Measurements from ENCODE around the gene MLH1.

The MLH1 gene

DNA sequence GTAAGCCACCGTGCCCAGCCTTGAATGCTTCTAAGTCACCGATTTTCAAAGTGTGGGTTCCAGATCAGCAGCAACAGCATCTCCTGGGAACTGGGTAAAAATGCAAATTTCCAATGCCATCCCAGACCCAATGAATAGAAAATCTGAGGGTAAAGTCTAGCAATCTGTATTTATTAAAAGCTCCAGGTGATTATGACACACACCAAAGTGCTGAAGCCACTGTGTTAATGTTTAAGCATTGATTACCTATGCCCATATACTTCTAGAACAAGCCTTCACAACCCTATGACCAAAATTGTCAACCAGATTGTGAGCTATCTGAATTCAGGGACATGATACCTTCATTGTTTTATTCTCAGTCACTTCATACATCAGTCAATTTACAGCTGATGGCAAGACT is 94.6 kb downstream of the MLH1 start:
- no peak for DNase-seq (ENCODE audit: low spot score)
- Histone ChIP-seq H3K27ac (ENCODE audit: poor library complexity, severe bottlenecking) (no peak overlapping the region), H3K4me1 (ENCODE audit: insufficient read depth, poor library complexity, severe bottlenecking) (no peaks in the 10 kb centered on the region), H3K9me3 (ENCODE audit: severe bottlenecking) (no peaks in the 10 kb centered on the region), H3K36me3 (ENCODE audit: low read depth) (peaks cover 55% of the 10 kb centered on the region), H3K27me3 (ENCODE audit: insufficient read depth, poor library complexity, severe bottlenecking) (no peaks in the 10 kb centered on the region), H3K4me3 (ENCODE audit: severe bottlenecking) (no peak overlapping the region)
- TF ChIP-seq, protein P1, sequence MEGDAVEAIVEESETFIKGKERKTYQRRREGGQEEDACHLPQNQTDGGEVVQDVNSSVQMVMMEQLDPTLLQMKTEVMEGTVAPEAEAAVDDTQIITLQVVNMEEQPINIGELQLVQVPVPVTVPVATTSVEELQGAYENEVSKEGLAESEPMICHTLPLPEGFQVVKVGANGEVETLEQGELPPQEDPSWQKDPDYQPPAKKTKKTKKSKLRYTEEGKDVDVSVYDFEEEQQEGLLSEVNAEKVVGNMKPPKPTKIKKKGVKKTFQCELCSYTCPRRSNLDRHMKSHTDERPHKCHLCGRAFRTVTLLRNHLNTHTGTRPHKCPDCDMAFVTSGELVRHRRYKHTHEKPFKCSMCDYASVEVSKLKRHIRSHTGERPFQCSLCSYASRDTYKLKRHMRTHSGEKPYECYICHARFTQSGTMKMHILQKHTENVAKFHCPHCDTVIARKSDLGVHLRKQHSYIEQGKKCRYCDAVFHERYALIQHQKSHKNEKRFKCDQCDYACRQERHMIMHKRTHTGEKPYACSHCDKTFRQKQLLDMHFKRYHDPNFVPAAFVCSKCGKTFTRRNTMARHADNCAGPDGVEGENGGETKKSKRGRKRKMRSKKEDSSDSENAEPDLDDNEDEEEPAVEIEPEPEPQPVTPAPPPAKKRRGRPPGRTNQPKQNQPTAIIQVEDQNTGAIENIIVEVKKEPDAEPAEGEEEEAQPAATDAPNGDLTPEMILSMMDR (IDR thresholded peaks at IDR 0.05; ENCODE audit: poor library complexity, severe bottlenecking): no peak
- ATAC-seq (ENCODE audit: low read depth): no peak

DNA sequence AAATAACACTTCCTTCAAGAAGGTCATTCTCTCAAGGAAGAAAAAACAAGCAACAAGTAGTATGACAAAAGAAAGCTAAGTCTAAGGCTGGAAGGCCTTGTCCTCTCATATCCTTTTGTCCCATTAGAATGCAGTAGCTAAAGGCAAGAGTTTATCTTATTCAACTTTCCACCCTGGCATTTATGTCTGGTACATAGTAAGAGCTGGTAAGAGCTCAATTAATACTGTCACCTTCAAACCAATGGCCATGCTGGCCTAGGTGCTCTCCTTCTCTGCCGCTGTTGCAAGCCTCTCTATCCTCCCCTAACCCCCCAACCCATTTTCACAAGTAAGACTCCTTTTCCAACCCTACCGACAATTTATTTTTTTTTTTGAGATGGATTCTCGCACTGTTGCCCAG is 99.2 kb downstream of the MLH1 start:
- Histone ChIP-seq H3K36me3 (ENCODE audit: low read depth) (peaks cover 64% of the 10 kb centered on the region), H3K4me1 (ENCODE audit: insufficient read depth, poor library complexity, severe bottlenecking) (peaks cover 10% of the 10 kb centered on the region), H3K27me3 (ENCODE audit: insufficient read depth, poor library complexity, severe bottlenecking) (no peaks in the 10 kb centered on the region), H3K27ac (ENCODE audit: poor library complexity, severe bottlenecking) (no peak overlapping the region), H3K9me3 (ENCODE audit: severe bottlenecking) (no peaks in the 10 kb centered on the region), H3K4me3 (ENCODE audit: severe bottlenecking) (no peak overlapping the region)
- DNase-seq (ENCODE audit: low spot score): no peak
- no peak for ATAC-seq (ENCODE audit: low read depth)
- TF ChIP-seq, protein P1 (IDR thresholded peaks at IDR 0.05; ENCODE audit: poor library complexity, severe bottlenecking): no peak

DNA sequence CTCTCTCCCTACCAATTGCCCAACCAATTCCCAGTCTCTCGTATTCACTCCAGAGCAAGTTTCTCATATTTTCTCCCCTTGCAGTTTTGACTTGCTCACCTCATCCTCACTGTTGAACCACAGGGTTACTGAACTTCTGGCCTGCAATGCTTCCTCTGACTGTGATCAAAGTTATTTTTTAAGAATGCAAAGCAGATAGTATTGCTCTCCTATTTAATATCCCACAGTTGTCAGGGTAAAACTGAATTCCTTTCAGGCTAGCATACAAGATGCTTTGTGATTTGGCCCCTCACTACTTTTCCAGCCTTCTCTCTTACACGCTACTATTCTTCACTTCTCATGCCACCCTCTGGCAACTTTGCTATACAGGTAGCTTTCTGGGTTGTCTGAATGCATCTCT is 100.2 kb downstream of the MLH1 start:
- Histone ChIP-seq H3K4me1 (ENCODE audit: insufficient read depth, poor library complexity, severe bottlenecking) (peaks cover 14% of the 10 kb centered on the region), H3K27ac (ENCODE audit: poor library complexity, severe bottlenecking) (no peak overlapping the region), H3K9me3 (ENCODE audit: severe bottlenecking) (no peaks in the 10 kb centered on the region), H3K4me3 (ENCODE audit: severe bottlenecking) (no peak overlapping the region), H3K27me3 (ENCODE audit: insufficient read depth, poor library complexity, severe bottlenecking) (no peaks in the 10 kb centered on the region), H3K36me3 (ENCODE audit: low read depth) (peaks cover 62% of the 10 kb centered on the region)
- DNase-seq (ENCODE audit: low spot score) (no peak), ATAC-seq (ENCODE audit: low read depth) (no peak)
- TF ChIP-seq, protein P1 (IDR thresholded peaks at IDR 0.05; ENCODE audit: poor library complexity, severe bottlenecking): no peak

DNA sequence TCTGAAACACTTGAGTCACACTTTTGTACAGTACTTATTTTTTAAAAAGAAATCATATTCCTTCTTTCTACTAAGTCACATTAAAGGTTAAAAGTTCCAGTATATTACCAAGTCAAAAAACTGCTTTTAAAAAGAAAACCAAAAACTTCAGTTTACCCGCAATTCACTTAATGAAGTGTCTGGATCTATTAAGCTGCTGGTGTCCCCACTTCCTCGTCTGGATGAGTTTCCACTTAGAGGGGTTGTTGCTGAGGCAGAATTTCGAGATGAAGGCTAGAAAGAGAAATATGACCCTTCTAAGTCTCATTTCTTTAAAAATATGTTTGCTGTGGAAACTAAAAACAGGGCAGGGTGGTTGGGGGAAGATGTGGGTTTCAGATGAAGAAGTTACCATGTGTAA is 101.3 kb downstream of the MLH1 start:
- DNase-seq (ENCODE audit: low spot score) (no peak), ATAC-seq (ENCODE audit: low read depth) (no peak)
- TF ChIP-seq, protein P1 (IDR thresholded peaks at IDR 0.05; ENCODE audit: poor library complexity, severe bottlenecking): no peak
- Histone ChIP-seq H3K4me1 (ENCODE audit: insufficient read depth, poor library complexity, severe bottlenecking) (peaks cover 14% of the 10 kb centered on the region), H3K36me3 (ENCODE audit: low read depth) (peaks cover 51% of the 10 kb centered on the region), H3K27ac (ENCODE audit: poor library complexity, severe bottlenecking) (no peak overlapping the region), H3K27me3 (ENCODE audit: insufficient read depth, poor library complexity, severe bottlenecking) (no peaks in the 10 kb centered on the region), H3K9me3 (ENCODE audit: severe bottlenecking) (no peaks in the 10 kb centered on the region), H3K4me3 (ENCODE audit: severe bottlenecking) (no peak overlapping the region)

DNA sequence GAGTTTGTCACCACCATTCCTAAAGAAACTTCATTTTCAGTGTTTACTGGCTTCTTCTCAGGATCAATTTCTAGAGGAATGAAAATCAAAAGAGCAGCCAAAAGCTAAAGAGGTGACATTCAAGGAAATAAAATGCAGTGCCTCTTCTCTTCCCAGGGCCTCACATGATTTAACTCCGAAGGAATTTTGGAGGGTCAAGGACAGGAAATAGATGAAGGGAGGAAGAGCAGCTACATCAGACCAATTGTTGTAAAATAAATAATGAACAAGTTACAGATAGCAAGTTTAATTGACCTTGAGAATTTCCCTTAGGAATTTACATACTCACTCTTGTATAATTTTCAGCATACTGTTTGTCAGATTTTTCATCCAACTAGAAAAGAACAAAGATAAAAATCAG is 103.0 kb downstream of the MLH1 start:
- Histone ChIP-seq H3K9me3 (ENCODE audit: severe bottlenecking) (no peaks in the 10 kb centered on the region), H3K4me1 (ENCODE audit: insufficient read depth, poor library complexity, severe bottlenecking) (peaks cover 14% of the 10 kb centered on the region), H3K4me3 (ENCODE audit: severe bottlenecking) (no peak overlapping the region), H3K36me3 (ENCODE audit: low read depth) (peaks cover 36% of the 10 kb centered on the region), H3K27me3 (ENCODE audit: insufficient read depth, poor library complexity, severe bottlenecking) (no peaks in the 10 kb centered on the region), H3K27ac (ENCODE audit: poor library complexity, severe bottlenecking) (peak overlapping the region; percentile 26)
- peak; percentile 31; the same call in 1 of the 3 replicates for ATAC-seq (ENCODE audit: low read depth)
- DNase-seq (ENCODE audit: low spot score): no peak
- TF ChIP-seq, protein P1 (IDR thresholded peaks at IDR 0.05; ENCODE audit: poor library complexity, severe bottlenecking): no peak
